ENCODE data around the gene ZNF564.

Gene ZNF564

DNA sequence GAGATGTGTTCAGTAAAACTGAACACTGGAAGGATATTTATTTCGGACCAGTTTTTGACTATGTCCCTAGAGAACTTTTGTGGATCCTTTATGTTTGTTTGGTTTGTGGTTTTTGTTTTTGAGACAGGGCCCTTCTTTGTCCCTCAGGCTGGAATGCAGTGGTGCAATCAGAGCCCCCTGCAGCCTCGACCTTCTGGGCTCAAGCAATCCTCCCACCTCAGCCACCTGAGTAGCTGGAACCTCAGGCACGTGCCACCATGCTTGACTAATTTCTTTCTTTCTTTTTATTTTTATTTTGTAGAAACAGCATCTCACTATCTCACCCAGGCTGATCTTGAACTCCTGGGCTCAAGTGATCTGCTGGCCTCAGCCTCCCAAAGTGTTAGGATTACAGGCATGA, 65.7 kb downstream of the ZNF564 start:
- H2AFZ ChIP-seq (ENCODE audit: low read length), result no peak overlapping the region
- H3K27me3 ChIP-seq (ENCODE audit: insufficient read depth, low read length), result no peaks in the 10 kb centered on the region
- H3K27ac ChIP-seq (ENCODE audit: low read depth, low read length, poor library complexity, severe bottlenecking), result no peak overlapping the region
- no peak overlapping the region for H3K9ac ChIP-seq (ENCODE audit: low read length)
- H3K9me2 ChIP-seq (ENCODE audit: low read depth, low read length), result no peaks in the 10 kb centered on the region
- H3K9me3 ChIP-seq (ENCODE audit: low read length), result peaks cover 3% of the 10 kb centered on the region; the same call in 1 of the 2 replicates
- H3K4me1 ChIP-seq (ENCODE audit: insufficient read depth, low read length, severe bottlenecking), result peaks cover 28% of the 10 kb centered on the region
- H3K4me2 ChIP-seq (ENCODE audit: low read length), result peak overlapping the region; percentile 89; the same call in 1 of the 2 replicates
- H4K20me1 ChIP-seq (ENCODE audit: insufficient read depth, low read length), result no peaks in the 10 kb centered on the region
- H3K4me3 ChIP-seq (ENCODE audit: low read depth, low read length, poor library complexity, severe bottlenecking), result no peak overlapping the region
- H3K36me3 ChIP-seq (ENCODE audit: insufficient read depth, low read length), result no peaks in the 10 kb centered on the region; the same call in 1 of the 2 replicates
- no peak for TF ChIP-seq CTCF (IDR thresholded peaks at IDR 0.05; ENCODE audit: low read length)
- TF ChIP-seq EZH2 (IDR thresholded peaks at IDR 0.05; ENCODE audit: borderline replicate concordance, low read length), result no peak
- H3F3A ChIP-seq (ENCODE audit: insufficient read depth, low read length), result no peaks in the 10 kb centered on the region
- H3K79me2 ChIP-seq (ENCODE audit: insufficient read depth, low read length), result peaks cover 8% of the 10 kb centered on the region

- H3K4me3 ChIP-seq (ENCODE audit: low read depth, low read length, poor library complexity, severe bottlenecking), result peak overlapping the region; percentile 95
- H3K79me2 ChIP-seq (ENCODE audit: insufficient read depth, low read length), result peaks cover 8% of the 10 kb centered on the region
- no peaks in the 10 kb centered on the region for H3K9me2 ChIP-seq (ENCODE audit: low read depth, low read length)
- H3K4me1 ChIP-seq (ENCODE audit: insufficient read depth, low read length, severe bottlenecking), result peaks cover 28% of the 10 kb centered on the region
- H3F3A ChIP-seq (ENCODE audit: insufficient read depth, low read length), result no peaks in the 10 kb centered on the region
- no peaks in the 10 kb centered on the region for H3K27me3 ChIP-seq (ENCODE audit: insufficient read depth, low read length)
- no peaks in the 10 kb centered on the region; the same call in 1 of the 2 replicates for H3K36me3 ChIP-seq (ENCODE audit: insufficient read depth, low read length)
- H3K9ac ChIP-seq (ENCODE audit: low read length), result peak overlapping the region; percentile 86
- H3K27ac ChIP-seq (ENCODE audit: low read depth, low read length, poor library complexity, severe bottlenecking), result no peak overlapping the region
- no peaks in the 10 kb centered on the region for H4K20me1 ChIP-seq (ENCODE audit: insufficient read depth, low read length)
- peaks cover 3% of the 10 kb centered on the region; the same call in 1 of the 2 replicates for H3K9me3 ChIP-seq (ENCODE audit: low read length)
- H3K4me2 ChIP-seq (ENCODE audit: low read length), result peak overlapping the region; percentile 89
- peak overlapping the region; percentile 89 for H2AFZ ChIP-seq (ENCODE audit: low read length)
- TF ChIP-seq EZH2 (IDR thresholded peaks at IDR 0.05; ENCODE audit: borderline replicate concordance, low read length) (no peak), CTCF (IDR thresholded peaks at IDR 0.05; ENCODE audit: low read length) (no peak)
Measured at GRCh38 chr19:12485052-12485416, 66.2 kb downstream of the ZNF564 start.

DNA sequence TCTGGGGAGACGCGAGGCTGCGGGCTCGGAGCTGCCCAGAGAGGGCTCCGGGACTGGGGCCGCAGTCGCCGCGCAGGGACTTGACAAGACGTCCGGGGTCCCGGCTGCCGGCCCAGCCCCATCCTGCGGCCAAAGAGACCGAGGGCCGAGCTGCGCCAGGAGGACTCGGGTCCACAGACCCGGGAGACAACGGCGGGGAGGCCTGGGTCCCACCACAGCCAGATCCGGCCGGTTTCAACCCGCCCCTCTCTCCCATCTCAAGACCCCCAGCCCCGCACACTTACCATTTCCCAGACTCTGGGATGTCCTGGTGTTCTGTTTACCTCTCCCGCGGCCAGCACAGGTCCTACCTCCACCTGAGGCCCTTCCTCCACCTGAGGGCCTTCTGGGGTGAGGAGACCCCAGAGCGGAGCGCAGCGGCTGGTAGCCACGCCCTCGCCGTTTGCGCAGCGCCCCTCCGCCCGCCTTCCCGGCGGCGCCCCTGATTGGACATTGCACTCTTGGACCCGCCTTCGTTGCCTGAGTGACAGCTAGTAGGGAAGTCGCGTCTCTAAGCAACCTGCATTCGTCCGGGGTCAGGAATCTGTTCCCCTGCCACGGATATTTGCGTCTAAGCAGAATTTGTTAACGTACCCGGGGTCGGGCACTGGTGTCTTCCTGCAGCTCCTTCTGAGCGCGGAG, 66.8 kb downstream of the ZNF564 start, which contains the start of gene ZNF709:
Gene ZNF709, minus strand, starts transcription at position 446 of the 681 bp plus-strand sequence. Its CDS starts 159 bp downstream, at position 287.
- no peaks in the 10 kb centered on the region for H3F3A ChIP-seq (ENCODE audit: insufficient read depth, low read length)
- peak within 1 kb of the TSS; percentile 27 for H3K27ac ChIP-seq (ENCODE audit: low read depth, low read length, poor library complexity, severe bottlenecking)
- H3K9me2 ChIP-seq (ENCODE audit: low read depth, low read length), result no peaks in the 10 kb centered on the region
- peak within 1 kb of the TSS; percentile 89 for H2AFZ ChIP-seq (ENCODE audit: low read length)
- peak within 1 kb of the TSS; percentile 89 for H3K4me2 ChIP-seq (ENCODE audit: low read length)
- H3K4me3 ChIP-seq (ENCODE audit: low read depth, low read length, poor library complexity, severe bottlenecking), result peak within 1 kb of the TSS; percentile 95
- no peaks in the 10 kb centered on the region for H4K20me1 ChIP-seq (ENCODE audit: insufficient read depth, low read length)
- H3K9ac ChIP-seq (ENCODE audit: low read length), result peak within 1 kb of the TSS; percentile 86
- H3K27me3 ChIP-seq (ENCODE audit: insufficient read depth, low read length), result no peaks in the 10 kb centered on the region
- no peaks in the 10 kb centered on the region; the same call in 1 of the 2 replicates for H3K36me3 ChIP-seq (ENCODE audit: insufficient read depth, low read length)
- peaks cover 28% of the 10 kb centered on the region for H3K4me1 ChIP-seq (ENCODE audit: insufficient read depth, low read length, severe bottlenecking)
- peaks cover 3% of the 10 kb centered on the region; the same call in 1 of the 2 replicates for H3K9me3 ChIP-seq (ENCODE audit: low read length)
- TF ChIP-seq CTCF (IDR thresholded peaks at IDR 0.05; ENCODE audit: low read length), result no peak
- no peak for TF ChIP-seq EZH2 (IDR thresholded peaks at IDR 0.05; ENCODE audit: borderline replicate concordance, low read length)
- peaks cover 8% of the 10 kb centered on the region for H3K79me2 ChIP-seq (ENCODE audit: insufficient read depth, low read length)
